Gastrocnemius medialis (tissue), 4 donors: ENCODE results near the gene LRRC56. TPM values are rescaled to one million over a fixed set of nuclear protein-coding genes. Genes with fewer than 3 reads are reported as not detected.

Experiments used
- ATAC-seq, 2 donors: fragments of 150-250 bp; one replicate each; pipeline ENCODE4 v1.9.1; 2016
- DNase-seq, 2 donors: peaks; one replicate each; pipeline ENCODE4 v3.0.0-alpha.2; 2019
- H3K27ac ChIP-seq, 4 donors: fragments of 200-600 bp; sonication (generic); 1 replicate in 1 of 4; 2 replicates in 3 of 4; pipeline ENCODE4 v1.5.1; 2016 to 2018; ENCODE audit warnings: mild to moderate bottlenecking in 2 of 4, moderate library complexity in 1 of 4
- H3K27me3 ChIP-seq, 3 donors: fragments of 200-600 bp; sonication (generic) in 2 of 3; 1 replicate in 1 of 3; 2 replicates in 2 of 3; pipeline versions ENCODE4 v1.5.1 to v1.6.0; 2016 to 2019; ENCODE audit warnings: mild to moderate bottlenecking in 1 of 3, moderate library complexity in 1 of 3
- H3K36me3 ChIP-seq, 2 donors: fragments of 200-600 bp; sonication (generic) in 1 of 2; one replicate each; pipeline ENCODE4 v1.5.1; 2017 to 2018
- H3K4me1 ChIP-seq, 2 donors: fragments of 200-600 bp; sonication (generic) in 1 of 2; one replicate each; pipeline ENCODE4 v1.5.1; 2016 to 2017; ENCODE audit warnings: mild to moderate bottlenecking in 2 of 2
- H3K4me3 ChIP-seq, 4 donors: fragments of 200-600 bp; sonication (generic) in 3 of 4; 1 replicate in 1 of 4; 2 replicates in 3 of 4; pipeline ENCODE4 v1.5.1; 2016 to 2019; ENCODE audit warnings: mild to moderate bottlenecking in 2 of 4
- H3K9me3 ChIP-seq, 3 donors: fragments of 200-600 bp; sonication (generic) in 2 of 3; 1 replicate in 1 of 3; 2 replicates in 2 of 3; pipeline ENCODE4 v1.5.1; 2016 to 2019
- POLR2A ChIP-seq, 2 donors: fragments of 450-650 bp; IDR thresholded peaks; one replicate each; pipeline ENCODE4 v1.6.1; 2017; ENCODE audit warnings: antibody characterized with exemption in 2 of 2, mild to moderate bottlenecking in 2 of 2, moderate library complexity in 2 of 2
- in situ Hi-C, 4 donors: fragments of 200-750 bp; cut with MboI; loops; one replicate each; pipeline versions ENCODE4 v1.15.0 to v1.8.0; 2017; ENCODE audit warnings: low sequenced_read_pairs in 4 of 4
- intact Hi-C: fragments of 100-400 bp; cut with DNase I; formaldehyde crosslinking; loops from one replicate; pipeline ENCODE4 v1.15.1; 2023; ENCODE audit warnings: low total_unique reads
- total RNA-seq, 4 donors: library from RNA; depleted of rRNA; stranded (reverse); fragments of >200 nt; gene quantifications; one replicate each; pipeline versions ENCODE4 v1.1.0 to v1.2.3, GENCODE V29; 2016
- TF ChIP-seq, protein P1 (sequence below), 5 experiments: fragments of 450-650 bp in 3 of 5; fragments of 200-600 bp in 2 of 5; sonication (generic) in 2 of 5; IDR thresholded peaks in 4 of 5; conservative IDR thresholded peaks in 1 of 5; 1 replicate in 4 of 5; 2 replicates in 1 of 5; pipeline ENCODE4 v1.5.1; 2016 to 2019; ENCODE audit warnings: antibody characterized with exemption in 5 of 5, mild to moderate bottlenecking in 3 of 5, moderate library complexity in 3 of 5

Gene LRRC56
- total RNA-seq, 4 donors from 2014 or later: 0.29 to 0.36 TPM; not detected in 2

DNA sequence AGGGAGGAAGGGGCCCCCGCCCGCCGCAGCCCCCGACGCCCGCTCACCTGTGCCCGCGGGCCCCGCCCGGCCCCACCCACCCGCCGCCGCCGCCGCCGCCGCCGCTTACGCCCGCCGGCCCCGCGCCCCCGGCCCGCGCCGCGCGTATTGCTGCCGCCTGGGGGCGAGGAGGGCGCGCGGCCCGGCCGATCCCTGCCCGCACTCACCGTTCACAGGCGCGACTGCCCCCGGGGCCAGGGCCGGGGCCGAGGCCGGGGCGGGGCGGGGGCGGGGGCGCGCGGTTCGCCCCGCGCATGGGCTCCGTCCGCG, 2.2 kb upstream of the LRRC56 start:
- in situ Hi-C loops: no loop called here

DNA sequence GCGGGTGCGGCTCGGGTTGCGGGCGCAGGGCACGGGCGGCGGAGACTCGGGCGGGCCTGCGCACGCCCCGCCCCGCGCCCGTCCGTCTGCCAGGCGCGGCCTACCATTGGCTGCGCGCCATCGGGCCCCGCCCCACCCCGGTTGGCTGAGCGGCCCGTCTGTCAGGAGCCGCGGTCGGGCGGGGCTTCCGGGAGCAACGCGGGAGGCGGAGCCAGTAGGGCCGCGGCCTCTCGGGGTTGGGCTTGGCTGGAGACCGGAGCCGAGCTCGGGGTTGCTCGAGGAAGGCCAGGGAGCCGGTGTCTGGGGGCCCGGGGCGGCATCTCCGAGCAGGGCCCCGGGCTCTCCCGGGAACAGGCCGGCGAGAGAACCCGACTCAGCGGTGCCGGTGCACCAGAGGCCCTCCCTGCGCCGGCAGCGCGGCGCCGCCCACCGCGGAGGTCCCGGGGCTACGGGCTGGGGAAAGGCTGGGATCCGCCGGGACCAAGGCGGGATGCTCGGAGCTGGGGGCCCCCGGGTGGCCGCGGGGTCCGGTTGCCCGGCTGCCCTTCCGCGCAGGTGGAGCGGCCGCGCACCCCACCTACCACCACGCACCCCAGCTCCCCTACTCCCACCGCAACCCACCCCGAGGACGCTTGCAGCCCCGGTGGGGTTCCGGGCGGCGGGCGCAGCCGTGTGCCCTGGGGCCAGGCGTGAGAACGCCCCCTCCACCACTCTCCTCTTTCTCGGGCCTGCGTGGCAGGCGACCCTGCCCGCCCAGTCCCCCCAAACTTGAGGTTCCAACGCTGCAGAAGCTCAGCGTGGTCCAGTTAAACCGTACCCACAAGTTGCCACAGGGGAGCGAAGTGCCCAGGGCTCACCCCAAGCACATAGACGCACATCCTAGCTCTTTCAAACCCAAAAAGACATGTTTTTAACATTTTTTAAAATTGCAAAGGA, 1.5 kb upstream of the LRRC56 start, which contains the start of gene HRAS:
Gene HRAS, minus strand, starts transcription at position 58 of the 936 bp plus-strand sequence.
- H3K36me3 ChIP-seq: peaks cover 0 to 21% of the 10 kb centered on the region in 2 donors
- H3K4me3 ChIP-seq: peak within 1 kb of the TSS; percentile 75 to 82 (median 78)
- intact Hi-C loops (loop anchor here (2.0 kb wide), 4 partner anchors 17 to 41 kb away; partner anchors contain the start of genes PHRF1 and RNH1), in situ Hi-C loops (no loop called here)
- peaks cover 21 to 25% (median 25%) of the 10 kb centered on the region in 3 donors for H3K27me3 ChIP-seq
- peak within 1 kb of the TSS; percentile 80 to 92 (median 90) for H3K27ac ChIP-seq
- ATAC-seq (peak; percentile 84 to 88), DNase-seq (peak; percentile 91 to 92)
- peaks cover 18 to 29% of the 10 kb centered on the region in 2 donors for H3K4me1 ChIP-seq
- no peaks in the 10 kb centered on the region for H3K9me3 ChIP-seq
- peak; percentile 63 to 73 for TF ChIP-seq POLR2A (IDR thresholded peaks at IDR 0.05)
- TF ChIP-seq, protein P1, sequence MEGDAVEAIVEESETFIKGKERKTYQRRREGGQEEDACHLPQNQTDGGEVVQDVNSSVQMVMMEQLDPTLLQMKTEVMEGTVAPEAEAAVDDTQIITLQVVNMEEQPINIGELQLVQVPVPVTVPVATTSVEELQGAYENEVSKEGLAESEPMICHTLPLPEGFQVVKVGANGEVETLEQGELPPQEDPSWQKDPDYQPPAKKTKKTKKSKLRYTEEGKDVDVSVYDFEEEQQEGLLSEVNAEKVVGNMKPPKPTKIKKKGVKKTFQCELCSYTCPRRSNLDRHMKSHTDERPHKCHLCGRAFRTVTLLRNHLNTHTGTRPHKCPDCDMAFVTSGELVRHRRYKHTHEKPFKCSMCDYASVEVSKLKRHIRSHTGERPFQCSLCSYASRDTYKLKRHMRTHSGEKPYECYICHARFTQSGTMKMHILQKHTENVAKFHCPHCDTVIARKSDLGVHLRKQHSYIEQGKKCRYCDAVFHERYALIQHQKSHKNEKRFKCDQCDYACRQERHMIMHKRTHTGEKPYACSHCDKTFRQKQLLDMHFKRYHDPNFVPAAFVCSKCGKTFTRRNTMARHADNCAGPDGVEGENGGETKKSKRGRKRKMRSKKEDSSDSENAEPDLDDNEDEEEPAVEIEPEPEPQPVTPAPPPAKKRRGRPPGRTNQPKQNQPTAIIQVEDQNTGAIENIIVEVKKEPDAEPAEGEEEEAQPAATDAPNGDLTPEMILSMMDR (IDR thresholded peaks at IDR 0.05 in 4 of 5, conservative IDR thresholded peaks at IDR 0.05 in 1 of 5): no peak

More for the DNA sequence above, 2.2 kb upstream of the LRRC56 start:
- Histone ChIP-seq H3K4me1 (peaks cover 18 to 29% of the 10 kb centered on the region in 2 donors), H3K4me3 (peak overlapping the region in 3 of 4 donors; percentile 75 to 80 (median 77)), H3K27me3 (peaks cover 21 to 25% (median 25%) of the 10 kb centered on the region in 3 donors), H3K36me3 (peaks cover 0 to 21% of the 10 kb centered on the region in 2 donors), H3K27ac (peak overlapping the region; percentile 80 to 92 (median 90)), H3K9me3 (no peaks in the 10 kb centered on the region)
- ATAC-seq (peak; percentile 16 to 34), DNase-seq (no peak)
- intact Hi-C loops: loop anchor here (2.0 kb wide), 4 partner anchors 16 to 42 kb away; partner anchors contain the start of genes PHRF1 and RNH1
- TF ChIP-seq, protein P1 (IDR thresholded peaks at IDR 0.05 in 4 of 5, conservative IDR thresholded peaks at IDR 0.05 in 1 of 5): no peak
- no peak for TF ChIP-seq POLR2A (IDR thresholded peaks at IDR 0.05)

DNA sequence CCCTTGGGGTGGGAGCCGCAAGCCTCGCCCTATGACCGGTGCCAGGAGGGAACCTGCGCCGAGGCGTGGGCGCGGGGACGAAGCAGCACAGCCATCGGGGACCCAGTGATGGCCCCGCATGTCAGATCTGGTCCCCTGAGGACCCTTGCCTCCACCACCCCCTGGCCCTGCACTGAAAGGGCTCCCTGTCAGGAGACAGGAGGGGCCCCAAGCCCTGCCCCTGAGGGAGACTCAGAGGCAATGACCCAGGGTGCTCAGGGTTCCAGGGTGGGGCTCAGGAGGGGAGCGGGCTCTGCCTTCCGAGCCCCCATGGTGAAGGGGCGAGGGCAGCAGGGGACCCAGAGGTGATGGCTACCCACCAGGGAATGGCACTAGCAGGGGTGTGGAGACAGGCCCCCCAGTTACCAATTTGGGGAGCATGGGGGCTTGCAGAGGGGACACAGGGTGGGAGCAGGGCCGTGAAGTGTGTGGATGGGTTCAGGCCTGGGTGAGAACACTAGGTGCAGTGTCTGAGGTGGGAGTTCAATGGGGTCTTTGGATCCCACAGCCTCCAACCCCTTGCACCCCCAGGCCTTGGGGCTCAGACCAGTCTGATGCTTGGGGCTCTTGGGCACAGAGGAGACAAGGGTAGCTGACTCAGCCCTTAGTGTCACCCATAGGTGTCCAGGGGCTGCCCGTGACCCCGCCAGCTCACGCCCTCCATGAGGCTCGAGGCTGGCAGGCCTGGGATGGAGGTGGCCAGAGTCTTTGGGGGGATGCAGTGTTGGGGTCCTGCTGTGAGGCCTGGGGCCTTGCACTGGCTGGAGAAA, 499 bp downstream of the LRRC56 start:
- ATAC-seq: no peak

DNA sequence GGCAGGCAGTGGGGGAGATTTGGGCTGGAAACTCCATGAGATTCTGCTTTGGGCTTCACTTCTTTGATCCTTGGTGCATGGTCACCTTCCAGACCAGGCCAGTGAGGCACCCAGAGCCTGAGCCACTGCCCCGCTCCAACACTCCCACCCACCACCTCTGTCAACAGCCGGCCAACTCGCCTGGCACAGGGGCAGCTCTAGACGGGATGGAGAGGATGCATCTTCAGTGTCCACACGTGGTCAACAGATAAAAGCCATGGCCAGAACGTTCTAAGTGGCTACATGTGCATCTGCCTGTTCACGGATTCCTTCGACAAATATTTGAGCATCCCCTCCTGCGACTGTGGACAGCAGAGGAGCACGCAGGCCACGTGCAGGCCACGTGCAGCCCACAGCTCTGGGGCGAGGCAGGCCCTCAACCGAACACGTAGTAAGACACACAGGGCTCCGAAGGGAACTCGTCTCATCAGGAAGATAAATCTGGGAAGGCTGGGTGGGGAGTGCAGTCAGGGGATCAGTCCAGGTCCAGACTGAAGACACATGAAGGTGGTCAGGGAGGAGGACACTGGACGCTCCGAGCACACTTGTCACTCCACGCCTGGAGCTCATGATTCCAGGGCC, 1.2 kb downstream of the LRRC56 start:
- H3K4me1 ChIP-seq: peaks cover 17 to 28% of the 10 kb centered on the region in 2 donors
- no peak for ATAC-seq
- H3K9me3 ChIP-seq: no peaks in the 10 kb centered on the region
- intact Hi-C loops: no loop called here
- TF ChIP-seq, protein P1 (IDR thresholded peaks at IDR 0.05 in 4 of 5, conservative IDR thresholded peaks at IDR 0.05 in 1 of 5): no peak
- TF ChIP-seq POLR2A (IDR thresholded peaks at IDR 0.05): no peak
- no peak overlapping the region for H3K27ac ChIP-seq
- peaks cover 0 to 4% of the 10 kb centered on the region in 2 donors for H3K36me3 ChIP-seq
- no peak overlapping the region for H3K4me3 ChIP-seq
- peaks cover 21 to 25% (median 25%) of the 10 kb centered on the region in 3 donors for H3K27me3 ChIP-seq
- no peak for DNase-seq
- in situ Hi-C loops: no loop called here

More for the DNA sequence above, 499 bp downstream of the LRRC56 start:
- H3K4me3 ChIP-seq: peak overlapping the region; percentile 62 to 82 (median 76)
- no peak for TF ChIP-seq POLR2A (IDR thresholded peaks at IDR 0.05)
- TF ChIP-seq, protein P1 (IDR thresholded peaks at IDR 0.05 in 4 of 5, conservative IDR thresholded peaks at IDR 0.05 in 1 of 5): no peak
- in situ Hi-C loops (no loop called here), intact Hi-C loops (no loop called here)
- no peak overlapping the region for H3K27ac ChIP-seq
- no peak for DNase-seq
- H3K9me3 ChIP-seq: no peaks in the 10 kb centered on the region
- H3K4me1 ChIP-seq: peaks cover 18 to 29% of the 10 kb centered on the region in 2 donors
- peaks cover 21 to 25% (median 25%) of the 10 kb centered on the region in 3 donors for H3K27me3 ChIP-seq
- H3K36me3 ChIP-seq: peaks cover 0 to 10% of the 10 kb centered on the region in 2 donors
